ENCODE measurements around the gene CDH2.

CDH2 gene

DNA sequence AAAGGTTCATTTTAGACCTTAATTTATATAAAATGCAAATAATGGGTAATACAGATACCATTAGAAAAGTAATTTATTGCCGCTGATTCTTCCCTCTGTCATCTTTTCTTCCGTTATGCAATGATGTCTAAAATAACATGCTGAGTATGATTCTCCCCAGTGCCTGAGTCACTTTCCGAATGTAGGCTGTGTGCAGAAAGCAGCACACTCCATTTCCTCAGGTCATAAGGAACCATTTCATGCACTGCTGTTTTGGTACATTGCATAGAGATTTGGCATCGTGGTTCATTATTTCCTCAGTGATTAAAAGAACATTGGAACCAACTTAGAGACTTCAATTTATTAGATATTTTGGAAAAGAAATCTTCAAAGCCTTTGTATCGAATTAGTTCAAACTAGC, 173.5 kb downstream of the CDH2 start:
- in situ Hi-C loops (cut with MboI; ENCODE audit: low sequenced_read_pairs), result no loop called here

DNA sequence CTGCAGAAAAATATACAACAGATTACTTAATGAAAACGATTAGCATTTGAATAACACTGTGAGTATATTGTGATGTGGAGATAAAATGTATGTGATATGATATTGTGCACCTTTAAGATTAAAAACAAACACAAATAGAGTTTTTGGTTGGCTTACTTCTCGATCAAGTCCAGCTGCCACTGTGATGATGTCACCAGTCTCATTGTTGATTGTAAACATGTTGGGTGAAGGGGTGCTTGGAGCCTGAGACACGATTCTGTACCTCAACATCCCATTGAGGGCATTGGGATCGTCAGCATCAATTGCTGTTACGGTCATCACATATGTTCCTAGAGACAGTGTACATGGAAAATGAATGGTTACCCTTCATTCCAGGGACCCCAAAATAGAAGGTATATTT, 174.1 kb downstream of the CDH2 start:
- in situ Hi-C loops (cut with MboI; ENCODE audit: low sequenced_read_pairs), result no loop called here

DNA sequence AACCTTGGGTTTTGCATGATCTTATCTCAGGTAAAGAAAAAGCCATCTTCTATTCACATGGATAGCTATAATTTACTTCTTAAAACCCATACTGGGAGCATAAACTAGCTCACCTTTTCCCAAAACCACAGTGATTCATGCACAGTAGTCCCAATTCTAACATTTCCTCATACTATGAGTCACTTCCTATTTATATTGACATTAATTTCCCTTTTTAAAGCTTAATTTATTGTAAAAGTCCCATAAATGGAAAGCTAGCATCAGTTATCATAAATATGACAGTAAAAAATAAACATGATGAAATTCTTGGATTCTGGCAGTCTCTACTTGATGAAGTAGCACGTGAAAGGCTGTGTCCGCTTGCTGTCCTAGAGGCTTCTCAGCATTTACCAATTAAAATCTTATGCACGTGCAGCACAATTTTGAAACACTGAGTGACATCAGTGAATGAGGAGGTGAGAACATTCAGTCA, 180.1 kb downstream of the CDH2 start:
- in situ Hi-C loops (cut with MboI; ENCODE audit: low sequenced_read_pairs), result no loop called here

DNA sequence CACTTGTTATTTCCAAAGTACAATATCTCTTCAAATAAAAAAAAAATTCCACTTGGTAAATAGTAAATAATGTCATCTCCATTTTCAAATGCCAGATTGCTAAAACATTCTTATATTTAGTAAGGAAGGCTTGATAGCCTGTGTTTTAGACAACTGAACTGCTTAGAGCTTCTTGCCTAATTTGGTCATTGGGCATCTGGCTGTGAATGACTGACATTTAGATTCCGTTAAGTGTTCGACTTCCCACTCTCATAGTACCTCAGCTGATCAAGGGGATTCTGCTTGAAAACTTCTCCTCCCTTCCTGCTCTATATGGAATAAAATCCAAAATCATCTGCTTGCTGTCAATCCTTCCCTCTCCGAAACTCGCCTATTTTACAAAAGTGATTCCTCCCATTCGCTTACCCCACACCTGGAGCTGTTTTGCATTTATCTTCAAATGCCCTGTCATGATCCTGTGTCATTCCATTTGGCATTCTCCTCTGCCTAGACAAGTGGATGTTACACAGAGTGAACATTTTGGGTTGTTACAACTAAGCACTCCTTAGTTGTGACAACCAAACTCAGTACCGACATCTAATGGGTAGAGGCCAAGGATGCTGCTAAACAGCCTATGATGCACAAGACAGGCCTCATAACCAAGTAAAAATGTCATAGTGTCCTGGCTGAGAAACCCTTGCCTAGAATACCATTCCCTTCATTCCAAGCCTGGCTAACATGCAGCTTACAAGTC, 181.0 kb downstream of the CDH2 start:
- in situ Hi-C loops (cut with MboI; ENCODE audit: low sequenced_read_pairs), result no loop called here

DNA sequence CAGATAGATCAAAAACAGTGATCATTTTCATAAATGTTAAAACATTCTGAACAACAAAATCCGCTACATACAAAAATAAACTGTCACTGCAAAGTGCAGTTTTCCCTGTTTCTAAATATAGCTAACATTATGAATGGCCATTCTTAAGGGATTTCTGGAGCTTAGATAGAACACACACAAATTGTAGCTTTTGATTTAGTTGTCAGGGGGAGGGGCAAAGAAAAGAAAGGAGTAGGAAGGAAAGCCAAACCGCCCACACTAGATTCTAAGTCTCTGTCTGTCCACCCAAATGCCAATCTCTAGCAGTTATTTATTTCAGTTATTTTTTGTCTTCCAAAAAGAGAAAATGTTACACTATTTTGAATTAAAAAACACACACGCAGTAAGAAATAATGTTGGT, 182.4 kb downstream of the CDH2 start:
- in situ Hi-C loops (cut with MboI; ENCODE audit: low sequenced_read_pairs), result no loop called here

DNA sequence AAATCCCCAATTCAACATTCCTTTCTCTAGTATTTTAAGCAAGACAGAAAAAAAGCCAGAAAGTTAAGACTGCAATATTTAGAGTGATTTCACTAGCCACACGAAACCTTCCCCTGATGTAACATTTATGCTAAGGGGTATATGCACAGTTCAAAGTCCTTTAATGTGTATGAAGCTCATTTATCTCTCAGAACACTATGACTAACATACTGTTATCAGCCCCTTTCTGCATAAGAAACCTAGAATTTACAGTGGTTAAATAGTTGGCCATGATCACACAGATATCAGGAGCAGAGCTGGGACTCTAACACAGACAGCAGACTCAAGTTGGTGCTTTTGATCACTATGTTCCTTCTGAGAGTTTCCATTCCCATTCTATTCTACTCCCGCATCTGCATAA, 185.5 kb downstream of the CDH2 start:
- in situ Hi-C loops (cut with MboI; ENCODE audit: low sequenced_read_pairs), result no loop called here

DNA sequence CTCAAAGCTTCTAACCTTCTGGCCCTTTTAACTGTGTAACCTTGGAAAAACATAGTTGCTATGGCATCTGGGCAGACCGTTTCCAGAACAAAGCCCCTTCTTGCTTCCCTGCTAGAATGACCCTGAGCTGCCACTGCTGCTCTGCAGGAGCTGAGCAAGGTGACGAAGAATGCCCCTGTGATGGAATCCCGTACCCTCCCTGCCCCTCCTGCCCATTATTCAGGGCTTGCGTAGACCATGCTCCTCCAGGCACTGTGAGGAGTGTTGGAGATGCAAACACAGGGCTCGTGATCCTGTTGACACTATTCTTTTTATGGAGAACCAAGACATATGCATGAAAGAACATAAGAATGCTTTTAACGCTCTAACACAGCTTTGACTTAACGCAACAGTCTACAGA, 191.1 kb downstream of the CDH2 start:
- in situ Hi-C loops (cut with MboI; ENCODE audit: low sequenced_read_pairs), result no loop called here

DNA sequence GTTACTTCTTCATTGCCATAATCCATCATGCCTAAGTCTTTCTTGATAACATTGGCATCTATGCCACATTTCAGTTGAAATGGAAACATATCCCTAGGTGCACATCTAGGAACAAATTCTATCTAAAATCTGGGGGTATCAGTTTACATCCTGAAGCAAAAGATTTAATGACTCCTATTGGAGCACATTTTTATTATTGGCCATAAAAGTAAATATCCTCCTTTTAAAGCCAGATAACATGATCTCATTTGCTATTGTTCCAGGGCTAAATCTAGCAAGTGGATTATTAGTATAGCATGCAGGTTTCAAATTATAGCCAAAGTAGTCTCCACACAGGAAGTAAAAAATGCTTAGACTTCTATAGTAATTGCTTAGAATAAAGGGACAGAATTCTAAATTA, 193.2 kb downstream of the CDH2 start:
- in situ Hi-C loops (cut with MboI; ENCODE audit: low sequenced_read_pairs), result no loop called here

DNA sequence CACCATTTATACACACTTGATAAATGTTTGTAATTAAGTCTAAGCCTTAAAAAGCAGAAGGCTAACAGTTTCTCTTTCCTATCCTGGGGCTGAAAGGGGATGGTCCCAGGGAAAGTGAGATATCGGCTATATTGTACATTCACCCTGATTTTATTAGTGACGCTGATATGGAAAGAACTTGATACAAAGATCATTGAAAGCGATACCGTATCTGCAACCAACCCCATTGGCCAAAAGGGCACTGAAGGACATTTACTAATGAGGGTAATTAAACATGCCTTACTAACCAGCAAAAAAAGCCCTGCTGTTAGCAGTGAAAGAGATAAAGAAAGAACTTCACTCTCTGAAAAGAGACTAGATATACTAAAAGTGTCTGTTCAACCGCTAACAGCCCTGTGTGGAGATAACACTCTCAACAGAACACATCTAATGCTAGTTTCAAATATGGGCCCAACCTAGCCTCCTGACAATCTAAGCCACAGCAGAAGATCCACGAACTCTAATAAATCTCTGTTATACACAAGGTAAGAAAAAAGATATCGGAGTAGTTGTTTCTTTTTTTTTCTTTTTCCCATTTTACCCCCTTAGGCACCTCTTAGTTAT, 200.0 kb downstream of the CDH2 start:
- in situ Hi-C loops (cut with MboI; ENCODE audit: low sequenced_read_pairs), result no loop called here

DNA sequence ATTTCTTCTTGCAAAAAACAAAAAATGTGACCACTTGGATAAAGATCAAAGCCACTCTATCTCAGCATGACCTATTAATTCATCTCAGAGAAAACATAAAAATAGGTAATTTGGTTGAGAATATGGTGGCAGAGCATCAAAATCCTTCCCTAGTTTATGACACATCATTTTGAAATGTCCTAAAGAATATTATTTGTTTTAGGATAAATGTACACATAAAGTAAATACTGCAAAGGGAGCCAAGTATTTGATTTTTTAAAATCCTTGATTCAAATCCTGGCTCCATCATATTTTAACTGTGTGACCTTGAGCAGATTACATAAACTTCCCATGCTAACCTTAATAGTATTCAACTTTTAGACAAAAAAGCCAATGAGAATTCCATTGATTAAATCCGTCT, 206.6 kb downstream of the CDH2 start:
- in situ Hi-C loops (cut with MboI; ENCODE audit: low sequenced_read_pairs), result no loop called here

DNA sequence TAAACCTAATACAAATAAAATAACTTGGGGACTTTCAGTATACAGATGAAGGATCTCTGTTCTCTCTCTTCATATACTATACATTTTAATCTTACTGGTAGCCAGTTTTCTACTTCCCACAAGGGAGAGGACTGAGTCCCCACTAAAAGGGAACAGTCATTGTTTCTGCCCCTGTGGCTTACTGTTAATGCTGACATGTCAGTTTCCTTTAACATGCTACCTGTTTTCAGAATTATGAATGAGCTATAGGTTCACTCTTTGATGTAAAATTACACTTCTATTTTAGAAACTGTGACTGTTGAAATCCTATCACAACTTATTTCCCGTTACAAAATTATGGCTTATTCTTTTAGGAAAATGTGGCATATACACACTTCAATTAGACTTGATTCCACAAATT, 207.7 kb downstream of the CDH2 start:
- in situ Hi-C loops (cut with MboI; ENCODE audit: low sequenced_read_pairs), result no loop called here

DNA sequence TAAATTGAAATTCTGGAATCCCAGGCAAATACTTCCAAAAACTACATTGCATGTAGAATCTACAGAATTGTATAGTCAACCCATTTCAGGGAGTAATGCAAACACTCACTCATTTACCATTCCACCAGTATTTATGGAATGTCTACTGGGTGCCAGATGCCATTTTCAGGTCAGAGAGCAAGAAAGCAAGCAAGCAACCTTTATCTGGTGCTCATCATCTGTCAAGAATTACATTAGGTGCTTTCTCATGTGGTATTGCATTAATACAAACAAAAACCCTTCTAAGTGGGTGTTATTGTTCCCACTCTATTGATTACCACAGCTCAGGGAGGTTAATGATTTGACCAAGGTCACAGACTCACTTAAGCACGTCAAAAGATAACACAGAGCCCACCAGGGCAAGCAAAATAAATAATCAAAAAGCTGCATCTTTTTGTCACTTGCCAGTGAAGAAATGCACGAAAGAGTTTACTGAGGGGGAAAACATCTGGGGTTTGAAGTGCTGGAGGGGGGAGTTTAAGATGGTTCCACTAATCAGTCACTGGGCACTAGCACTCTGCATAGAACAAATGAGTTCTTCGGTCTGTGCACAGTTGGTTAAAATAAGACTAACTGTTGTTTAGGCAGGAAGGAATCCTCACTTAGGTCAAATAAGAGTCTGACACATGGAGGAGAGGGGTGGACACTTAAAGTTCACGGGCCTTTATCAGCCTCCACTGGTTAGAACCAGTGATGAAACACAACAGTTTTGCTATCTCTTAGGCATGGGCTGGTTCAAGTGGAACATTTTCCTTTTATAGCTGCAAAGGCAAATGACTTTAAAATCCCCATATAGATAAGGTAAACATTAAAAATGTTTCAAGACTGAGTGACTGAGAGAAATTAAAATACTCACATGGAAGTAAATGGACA, 208.8 kb downstream of the CDH2 start:
- in situ Hi-C loops (cut with MboI; ENCODE audit: low sequenced_read_pairs), result no loop called here

DNA sequence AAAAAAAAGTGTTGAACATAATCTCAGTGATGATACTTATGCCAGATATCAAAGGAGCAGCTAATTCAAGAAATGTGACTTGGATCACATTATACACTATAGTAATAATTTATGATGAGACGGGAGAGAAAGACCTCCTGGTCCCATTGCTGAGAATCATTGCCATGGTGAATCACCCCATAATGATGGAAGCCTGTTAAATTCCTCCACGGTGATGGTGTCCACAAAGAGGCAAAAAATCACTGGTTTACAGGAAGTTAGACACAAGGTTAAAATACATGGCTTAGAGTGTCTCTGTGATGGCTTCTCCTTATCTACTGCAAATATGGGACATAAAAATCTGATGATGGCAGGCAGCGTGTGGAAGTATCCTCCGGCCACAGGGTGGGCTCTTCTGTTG, 210.0 kb downstream of the CDH2 start:
- in situ Hi-C loops (cut with MboI; ENCODE audit: low sequenced_read_pairs), result no loop called here

DNA sequence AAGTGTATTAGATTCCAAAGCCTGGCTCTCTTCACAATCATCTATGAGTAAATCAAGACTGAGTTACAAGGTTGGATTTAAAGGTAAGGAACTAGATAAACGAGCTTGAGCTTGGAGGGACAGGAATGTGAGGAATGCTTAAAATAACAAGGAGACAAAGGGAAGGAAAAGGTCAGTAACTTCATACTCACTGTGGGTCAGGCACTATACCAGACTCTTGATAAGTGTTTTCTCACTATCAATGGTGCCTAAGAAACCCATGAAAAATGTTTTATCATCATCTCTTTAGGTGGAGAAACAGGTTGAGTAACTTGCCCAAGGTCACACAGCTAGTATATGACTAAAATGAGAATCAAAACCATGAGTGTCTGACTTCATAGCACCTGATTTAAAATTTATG, 212.1 kb downstream of the CDH2 start:
- in situ Hi-C loops (cut with MboI; ENCODE audit: low sequenced_read_pairs), result no loop called here

DNA sequence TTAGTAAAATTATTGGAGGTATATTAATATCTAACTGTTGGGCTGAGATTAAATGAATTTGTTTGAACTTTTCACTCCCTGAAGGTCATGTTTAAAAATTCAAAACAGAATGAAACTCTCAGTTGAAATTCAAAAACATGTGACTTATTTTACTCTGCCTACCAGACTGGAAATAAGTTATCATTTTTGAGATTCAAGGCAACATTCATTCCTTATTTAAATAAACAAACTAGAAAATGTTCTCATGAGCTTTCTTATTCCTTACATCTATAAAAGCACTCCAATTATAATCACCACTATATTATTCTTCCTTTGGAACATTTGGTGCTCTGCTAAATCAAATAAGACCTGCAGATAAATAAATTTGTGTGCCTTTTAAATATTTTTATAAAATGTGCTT, 217.8 kb downstream of the CDH2 start:
- in situ Hi-C loops (cut with MboI; ENCODE audit: low sequenced_read_pairs), result no loop called here

DNA sequence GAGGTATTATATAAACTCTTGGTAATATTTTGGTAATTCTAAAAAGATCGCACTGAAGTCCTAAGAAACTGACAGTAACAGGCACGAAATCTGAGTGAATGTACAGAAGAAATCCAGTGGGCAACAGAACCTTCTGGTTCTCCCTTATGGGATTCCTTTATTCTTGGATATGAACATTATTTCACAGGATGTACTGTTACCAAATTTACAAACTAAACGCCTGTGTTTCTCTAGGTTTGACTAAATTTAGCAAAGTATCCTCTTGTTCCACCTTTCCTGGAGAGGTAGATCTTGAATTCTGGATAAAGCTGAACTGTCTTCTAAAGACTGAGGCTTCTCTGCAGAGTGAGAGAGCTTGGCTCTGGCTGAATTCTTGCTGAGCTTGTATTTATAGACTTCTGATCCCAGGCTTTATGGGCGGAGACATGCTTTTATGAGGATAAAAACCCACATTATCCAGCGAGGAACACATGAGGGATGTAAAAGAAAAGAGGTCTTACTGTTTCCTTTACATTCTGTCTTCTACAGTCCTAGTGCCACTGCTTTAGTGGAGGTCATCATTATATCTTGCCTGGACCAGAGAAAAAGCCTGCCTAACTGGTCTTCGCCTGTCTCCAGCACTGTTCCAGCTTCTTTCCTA, 220.8 kb downstream of the CDH2 start:
- in situ Hi-C loops (cut with MboI; ENCODE audit: low sequenced_read_pairs), result no loop called here

DNA sequence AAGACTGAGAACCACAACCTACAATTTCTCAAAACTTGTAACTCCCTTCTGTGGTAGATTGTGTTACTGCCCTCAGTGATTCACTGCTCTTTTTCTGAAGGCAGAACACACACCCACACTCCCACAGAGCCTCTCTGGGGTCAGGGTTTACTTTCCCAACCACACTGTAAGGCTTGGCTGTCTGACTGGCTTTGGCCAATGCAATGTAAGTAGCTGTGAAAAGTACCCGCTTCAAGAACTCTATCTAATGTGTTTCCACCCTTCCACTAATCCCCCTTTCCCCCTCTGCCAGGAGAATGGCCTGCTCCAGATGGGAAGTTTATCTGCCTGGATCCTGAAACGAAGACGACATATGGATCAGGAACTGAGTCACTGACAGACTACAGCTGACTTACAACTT, 222.7 kb downstream of the CDH2 start:
- in situ Hi-C loops (cut with MboI; ENCODE audit: low sequenced_read_pairs), result no loop called here

DNA sequence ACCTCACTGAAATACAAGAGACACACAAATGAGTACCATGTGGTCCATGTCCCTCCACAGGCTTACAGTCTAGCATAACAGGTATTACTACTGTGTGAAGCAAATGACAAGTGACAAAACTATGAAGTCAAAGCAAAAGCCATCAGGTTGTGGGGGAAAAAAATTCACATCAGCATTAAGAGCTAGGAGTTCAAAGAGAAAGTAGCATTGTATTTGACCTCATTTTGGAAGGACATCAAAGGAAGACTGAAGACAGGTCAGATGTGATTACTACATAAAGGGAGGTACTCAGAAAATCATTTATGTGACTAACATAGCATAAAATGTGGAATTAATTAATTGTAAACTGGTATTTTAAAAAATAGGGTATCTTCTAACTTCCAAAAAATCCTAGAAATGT, 224.2 kb downstream of the CDH2 start:
- in situ Hi-C loops (cut with MboI; ENCODE audit: low sequenced_read_pairs), result no loop called here

DNA sequence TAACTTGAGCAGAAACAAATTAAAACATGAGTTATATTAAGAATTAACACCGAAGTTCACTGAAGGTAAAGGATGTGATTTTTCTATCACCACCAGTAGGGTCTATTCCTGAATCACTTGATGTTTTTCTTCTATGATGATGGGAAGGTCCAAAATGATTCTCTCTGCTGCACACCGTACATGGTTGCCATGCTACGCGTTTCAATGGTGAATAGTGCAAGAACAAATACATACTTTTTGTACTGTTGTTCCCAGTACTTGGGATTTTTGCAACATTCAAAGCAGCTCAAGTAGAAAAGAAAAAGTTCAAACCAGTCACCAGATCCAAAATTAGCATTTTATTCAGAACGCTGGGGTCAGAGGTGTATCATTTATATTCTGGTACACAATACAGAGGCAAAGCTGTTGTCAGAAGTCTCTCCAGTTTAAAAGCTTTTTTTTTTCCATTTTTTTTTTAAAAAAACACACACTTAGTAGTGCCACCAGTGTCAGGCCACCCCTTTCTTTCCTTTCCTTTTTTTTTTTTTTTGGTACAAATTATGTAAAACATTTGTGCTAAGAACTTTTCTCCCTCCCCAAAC, 226.2 kb downstream of the CDH2 start:
- in situ Hi-C loops (cut with MboI; ENCODE audit: low sequenced_read_pairs), result no loop called here

DNA sequence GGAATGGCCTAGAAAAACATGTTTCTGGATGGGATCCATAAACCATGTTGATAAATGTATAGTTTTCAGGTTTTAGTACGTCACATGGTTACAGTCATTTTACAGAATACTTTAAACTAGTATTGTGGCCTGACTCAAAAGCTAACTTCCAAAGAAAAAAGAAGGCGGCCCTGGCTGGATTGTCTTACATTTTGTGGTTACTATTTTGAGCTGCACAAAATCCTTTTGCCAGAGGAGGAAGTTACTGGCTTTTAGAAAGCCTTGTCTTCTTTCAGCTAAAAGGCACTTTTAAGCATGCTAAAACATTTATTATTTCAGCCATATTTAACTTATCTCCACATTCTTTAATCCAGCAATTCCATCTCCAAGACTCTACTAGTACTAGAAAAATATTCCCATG, 227.9 kb downstream of the CDH2 start:
- in situ Hi-C loops (cut with MboI; ENCODE audit: low sequenced_read_pairs), result no loop called here

DNA sequence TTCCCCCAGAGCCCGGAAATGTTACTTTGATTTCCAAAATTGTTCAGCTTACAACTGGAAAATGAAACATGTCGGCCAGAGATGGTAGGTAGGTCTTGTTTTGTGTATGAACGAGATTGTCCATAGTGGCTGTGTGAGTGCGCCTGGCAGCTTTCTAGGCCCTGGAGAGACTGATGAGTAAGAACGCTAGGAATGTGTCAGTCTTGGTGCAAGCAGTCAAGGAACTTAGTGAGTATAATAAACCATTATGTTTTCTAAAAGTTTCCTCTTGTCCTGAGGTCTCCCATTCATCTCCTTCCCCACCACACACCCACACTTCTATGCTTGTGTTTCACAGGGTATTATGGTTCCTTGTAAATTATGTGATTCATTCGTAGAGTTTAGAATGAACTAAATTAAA, 234.2 kb downstream of the CDH2 start:
- in situ Hi-C loops (cut with MboI; ENCODE audit: low sequenced_read_pairs), result no loop called here

Measured in HL-60/S4 treated with phorbol 12-myristate 13-acetate at 8.2 ng/mL for 4 days and 3 days (cell line).